ENCODE measurements around the gene LIPG. TPM values are rescaled to one million over a fixed set of nuclear protein-coding genes. Genes with fewer than 3 reads are reported as not detected.
A peak's percentile ranks its signal among the peaks of the same experiment; 100 is the strongest.
"Not testable (repeated sequence)": the region's sequence is repeated elsewhere in the genome, so short reads cannot be mapped to it uniquely, and the experiment has no call there.

LIPG gene
- 32.9 TPM for polyA plus RNA-seq
- long read RNA-seq, donor 1, full-length matches to known transcripts, result 15 of 15 reads
- long read RNA-seq, donor 1, partial matches to known transcripts, result 0 of 15 reads
- long read RNA-seq, donor 1, other reads (novel, unspliced or antisense), result 0 of 15 reads
- long read RNA-seq, donor 2, full-length matches to known transcripts, result 35 of 35 reads
- long read RNA-seq, donor 2, partial matches to known transcripts, result 0 of 35 reads
- long read RNA-seq, donor 2, other reads (novel, unspliced or antisense), result 0 of 35 reads
- long read RNA-seq, donor 3, result 0 reads
- long read RNA-seq, donor 4, partial matches to known transcripts, result 0 of 2 reads
- long read RNA-seq, donor 4, other reads (novel, unspliced or antisense), result 0 of 2 reads
- long read RNA-seq, donor 5, full-length matches to known transcripts, result 9 of 9 reads
- long read RNA-seq, donor 5, partial matches to known transcripts, result 0 of 9 reads
- long read RNA-seq, donor 5, other reads (novel, unspliced or antisense), result 0 of 9 reads
- long read RNA-seq, donor 6, full-length matches to known transcripts, result 31 of 31 reads
- long read RNA-seq, donor 6, partial matches to known transcripts, result 0 of 31 reads
- long read RNA-seq, donor 6, other reads (novel, unspliced or antisense), result 0 of 31 reads
- long read RNA-seq, donor 7, full-length matches to known transcripts, result 14 of 14 reads
- long read RNA-seq, donor 7, partial matches to known transcripts, result 0 of 14 reads
- long read RNA-seq, donor 7, other reads (novel, unspliced or antisense), result 0 of 14 reads
- long read RNA-seq, donor 8, full-length matches to known transcripts, result 25 of 25 reads
- long read RNA-seq, donor 8, partial matches to known transcripts, result 0 of 25 reads
- long read RNA-seq, donor 8, other reads (novel, unspliced or antisense), result 0 of 25 reads
- long read RNA-seq, donor 9, full-length matches to known transcripts, result 17 of 17 reads
- long read RNA-seq, donor 9, partial matches to known transcripts, result 0 of 17 reads
- long read RNA-seq, donor 9, other reads (novel, unspliced or antisense), result 0 of 17 reads
- long read RNA-seq, donor 10, full-length matches to known transcripts, result 13 of 13 reads
- long read RNA-seq, donor 10, partial matches to known transcripts, result 0 of 13 reads
- long read RNA-seq, donor 10, other reads (novel, unspliced or antisense), result 0 of 13 reads
- long read RNA-seq, donor 11, full-length matches to known transcripts, result 13 of 13 reads
- long read RNA-seq, donor 11, partial matches to known transcripts, result 0 of 13 reads
- long read RNA-seq, donor 11, other reads (novel, unspliced or antisense), result 0 of 13 reads

- H3K9me3 ChIP-seq (ENCODE audit: control insufficient read depth, low read depth, low read length), result no peaks in the 10 kb centered on the region
- peak within 1 kb of the TSS; percentile 74 for H3K27ac ChIP-seq (ENCODE audit: low read length)
- DNase-seq, result peak; percentile 91 to 94
- no CpG with 5 or more reads among the region's 67 CpGs for WGBS (ENCODE audit: insufficient coverage, low lambda C conversion rate)
- H3K27me3 ChIP-seq (ENCODE audit: control insufficient read depth, insufficient read depth, low read length), result peaks cover 19% of the 10 kb centered on the region
- H3K4me3 ChIP-seq (ENCODE audit: low read length), result peak within 1 kb of the TSS; percentile 90
- peaks cover 14% of the 10 kb centered on the region for H3K36me3 ChIP-seq (ENCODE audit: control insufficient read depth, insufficient read depth, low read length)
- H3K4me1 ChIP-seq (ENCODE audit: control insufficient read depth, insufficient read depth, low read length), result peaks cover 8% of the 10 kb centered on the region
These were observed at the start of gene LIPG for GRCh38 chr18:49561289-49562193. Gene LIPG, plus strand, starts transcription at chr18:49562057. Its CDS starts 252 bp downstream, at chr18:49562309.

- not testable (repeated sequence) for DNase-seq; H3K4me1 ChIP-seq (ENCODE audit: control insufficient read depth, insufficient read depth, low read length); H3K9me3 ChIP-seq (ENCODE audit: control insufficient read depth, low read depth, low read length); H3K36me3 ChIP-seq (ENCODE audit: control insufficient read depth, insufficient read depth, low read length); H3K27ac ChIP-seq (ENCODE audit: low read length); H3K4me3 ChIP-seq (ENCODE audit: low read length); H3K27me3 ChIP-seq (ENCODE audit: control insufficient read depth, insufficient read depth, low read length)
- 80% methylated on average over 1 of the region's 8 CpGs for WGBS (ENCODE audit: insufficient coverage, low lambda C conversion rate)
These were observed 49.0 kb upstream of the LIPG start for GRCh38 chr18:49512876-49513275.

DNA sequence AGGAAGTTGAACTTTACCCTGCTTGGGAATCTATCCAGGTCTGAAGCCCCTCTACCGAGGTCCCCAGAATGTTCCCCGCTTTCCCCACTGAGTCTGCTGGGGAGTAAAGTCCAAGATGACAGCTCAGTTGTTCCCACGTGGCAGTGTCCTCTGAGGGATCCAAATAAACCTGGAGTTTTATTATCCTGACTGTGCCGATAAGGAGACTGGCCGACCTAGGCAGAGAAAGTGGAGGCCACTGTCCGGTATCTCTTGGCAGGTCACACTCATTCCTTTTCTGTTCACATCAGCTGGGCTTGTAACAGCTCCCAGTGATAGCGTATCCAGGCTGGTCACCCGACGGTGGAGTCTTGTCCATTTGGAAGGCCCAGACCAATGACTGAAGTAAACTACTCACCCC is 47.3 kb upstream of the LIPG start:
- peak; percentile 88 to 94 for DNase-seq
- no CpG with 5 or more reads among the region's 9 CpGs for WGBS (ENCODE audit: insufficient coverage, low lambda C conversion rate)

DNA sequence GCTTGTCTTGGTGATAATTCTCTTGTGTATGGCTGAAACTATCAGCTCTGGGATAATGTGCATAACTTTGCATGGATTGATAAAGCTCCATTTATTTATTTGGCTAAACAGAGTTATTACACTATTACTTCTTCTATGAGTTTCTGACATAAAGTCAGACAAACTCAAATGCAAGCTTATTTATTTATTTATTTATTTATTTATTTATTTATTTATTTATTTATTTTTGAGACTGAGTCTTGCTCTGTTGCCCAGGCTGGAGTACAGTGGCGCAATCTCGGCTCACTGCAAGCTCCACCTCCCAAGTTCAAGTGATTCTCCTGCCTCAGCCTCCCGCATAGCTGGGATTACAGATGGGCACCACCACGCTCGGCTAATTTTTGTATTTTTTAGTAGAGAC is 46.9 kb upstream of the LIPG start:
- peak overlapping the region; percentile 6 for H3K27ac ChIP-seq (ENCODE audit: low read length)
- 50% methylated on average over 2 of the region's 5 CpGs for WGBS (ENCODE audit: insufficient coverage, low lambda C conversion rate)

More for the DNA sequence above, 47.3 kb upstream of the LIPG start:
- Histone ChIP-seq H3K36me3 (ENCODE audit: control insufficient read depth, insufficient read depth, low read length) (no peaks in the 10 kb centered on the region), H3K4me1 (ENCODE audit: control insufficient read depth, insufficient read depth, low read length) (no peaks in the 10 kb centered on the region), H3K9me3 (ENCODE audit: control insufficient read depth, low read depth, low read length) (no peaks in the 10 kb centered on the region), H3K4me3 (ENCODE audit: low read length) (no peak overlapping the region), H3K27me3 (ENCODE audit: control insufficient read depth, insufficient read depth, low read length) (no peaks in the 10 kb centered on the region), H3K27ac (ENCODE audit: low read length) (peak overlapping the region; percentile 24)

GRCh38 chr18:49515516-49515915 is 46.3 kb upstream of the LIPG start:
- H3K4me3 ChIP-seq (ENCODE audit: low read length), result no peak overlapping the region
- H3K27me3 ChIP-seq (ENCODE audit: control insufficient read depth, insufficient read depth, low read length), result no peaks in the 10 kb centered on the region
- H3K9me3 ChIP-seq (ENCODE audit: control insufficient read depth, low read depth, low read length), result no peaks in the 10 kb centered on the region
- no peaks in the 10 kb centered on the region for H3K4me1 ChIP-seq (ENCODE audit: control insufficient read depth, insufficient read depth, low read length)
- DNase-seq, result no peak
- no peaks in the 10 kb centered on the region for H3K36me3 ChIP-seq (ENCODE audit: control insufficient read depth, insufficient read depth, low read length)
- WGBS (ENCODE audit: insufficient coverage, low lambda C conversion rate), result no CpG with 5 or more reads among the region's 3 CpGs
- no peak overlapping the region for H3K27ac ChIP-seq (ENCODE audit: low read length)

More for the DNA sequence above, 46.9 kb upstream of the LIPG start:
- not testable (repeated sequence) for H3K36me3 ChIP-seq (ENCODE audit: control insufficient read depth, insufficient read depth, low read length); H3K9me3 ChIP-seq (ENCODE audit: control insufficient read depth, low read depth, low read length); DNase-seq; H3K4me1 ChIP-seq (ENCODE audit: control insufficient read depth, insufficient read depth, low read length); H3K4me3 ChIP-seq (ENCODE audit: low read length); H3K27me3 ChIP-seq (ENCODE audit: control insufficient read depth, insufficient read depth, low read length)

- Histone ChIP-seq H3K36me3 (ENCODE audit: control insufficient read depth, insufficient read depth, low read length) (no peaks in the 10 kb centered on the region), H3K27ac (ENCODE audit: low read length) (no peak overlapping the region), H3K27me3 (ENCODE audit: control insufficient read depth, insufficient read depth, low read length) (no peaks in the 10 kb centered on the region), H3K4me3 (ENCODE audit: low read length) (no peak overlapping the region), H3K9me3 (ENCODE audit: control insufficient read depth, low read depth, low read length) (no peaks in the 10 kb centered on the region), H3K4me1 (ENCODE audit: control insufficient read depth, insufficient read depth, low read length) (no peaks in the 10 kb centered on the region)
- WGBS (ENCODE audit: insufficient coverage, low lambda C conversion rate), result no CpG with 5 or more reads among the region's 2 CpGs
- DNase-seq, result no peak
These were observed 44.4 kb upstream of the LIPG start for GRCh38 chr18:49517483-49517882.

DNA sequence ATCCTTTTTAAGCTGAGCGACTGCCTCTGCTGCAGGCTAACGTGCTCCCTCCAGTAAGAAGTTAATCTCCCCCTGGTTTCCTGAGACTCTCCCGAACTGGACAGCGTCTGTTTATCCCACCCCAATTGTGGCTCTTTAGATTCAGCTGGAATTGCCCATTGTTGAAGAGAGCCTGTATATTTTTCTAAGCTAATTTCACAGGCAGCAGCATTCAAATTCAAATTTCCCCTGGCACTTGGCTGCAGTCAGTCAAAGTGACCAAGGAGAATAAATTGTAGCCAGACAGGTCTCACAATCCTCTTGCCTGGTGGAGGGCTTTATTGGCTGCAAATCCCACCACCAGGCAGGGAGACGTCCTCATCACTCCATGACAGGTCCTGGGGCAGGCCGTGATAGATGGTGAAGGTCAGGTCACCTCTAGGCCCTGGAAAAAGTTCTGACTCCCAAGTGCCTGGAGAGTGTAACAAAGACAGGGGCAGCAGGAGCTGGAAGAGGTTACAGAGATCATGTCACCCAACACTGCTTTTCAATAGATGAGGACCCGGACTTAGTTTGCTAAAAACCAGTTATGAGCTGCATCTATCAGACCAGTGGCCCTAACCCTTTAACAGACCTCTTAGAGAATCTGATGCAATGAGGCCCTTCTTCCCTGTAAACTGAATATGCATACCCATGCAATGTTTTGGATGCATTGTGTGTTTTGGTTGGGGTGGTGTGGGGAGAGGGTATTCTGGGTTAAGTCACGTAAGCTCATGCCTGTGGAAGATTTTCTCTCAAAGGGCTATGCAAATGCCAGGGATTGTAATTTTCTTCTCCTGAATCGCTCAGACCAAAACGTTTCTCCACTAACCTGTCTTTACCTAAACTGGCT is 42.5 kb upstream of the LIPG start:
- 94% methylated on average over 2 of the region's 10 CpGs for whole genome bisulfite sequencing (ENCODE audit: insufficient coverage, low lambda C conversion rate)
- no peak overlapping the region for H3K4me3 ChIP-seq (ENCODE audit: low read length)
- no peak for DNase-seq
- H3K36me3 ChIP-seq (ENCODE audit: control insufficient read depth, insufficient read depth, low read length), result no peaks in the 10 kb centered on the region
- no peak overlapping the region for H3K27ac ChIP-seq (ENCODE audit: low read length)
- no peaks in the 10 kb centered on the region for H3K4me1 ChIP-seq (ENCODE audit: control insufficient read depth, insufficient read depth, low read length)
- no peaks in the 10 kb centered on the region for H3K9me3 ChIP-seq (ENCODE audit: control insufficient read depth, low read depth, low read length)
- no peaks in the 10 kb centered on the region for H3K27me3 ChIP-seq (ENCODE audit: control insufficient read depth, insufficient read depth, low read length)

DNA sequence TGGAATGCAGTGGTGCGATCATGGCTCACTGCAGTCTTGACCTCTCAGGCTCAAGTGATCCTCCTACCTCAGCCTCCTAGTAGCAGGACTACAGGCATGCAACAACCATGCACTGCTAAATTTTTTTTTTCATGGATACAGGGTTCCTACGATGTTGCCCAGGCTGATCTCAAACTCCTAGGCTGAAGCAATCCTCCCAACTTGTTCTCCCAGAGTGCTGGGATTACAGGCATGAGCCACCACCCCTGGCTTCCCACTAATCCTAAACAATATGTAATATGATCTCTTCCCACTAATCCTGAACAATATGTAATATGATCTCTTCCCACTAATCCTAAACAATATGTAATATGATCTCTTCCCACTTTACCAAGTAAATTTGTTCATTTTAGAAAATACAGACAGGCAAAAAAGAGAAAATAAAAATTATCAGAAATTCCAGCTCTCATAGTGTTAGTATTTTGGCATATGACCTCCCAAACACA is 41.2 kb upstream of the LIPG start:
- Histone ChIP-seq H3K36me3 (ENCODE audit: control insufficient read depth, insufficient read depth, low read length) (no peaks in the 10 kb centered on the region), H3K27ac (ENCODE audit: low read length) (no peak overlapping the region), H3K27me3 (ENCODE audit: control insufficient read depth, insufficient read depth, low read length) (no peaks in the 10 kb centered on the region), H3K4me3 (ENCODE audit: low read length) (no peak overlapping the region), H3K4me1 (ENCODE audit: control insufficient read depth, insufficient read depth, low read length) (no peaks in the 10 kb centered on the region), H3K9me3 (ENCODE audit: control insufficient read depth, low read depth, low read length) (no peaks in the 10 kb centered on the region)
- DNase-seq, result no peak
- WGBS (ENCODE audit: insufficient coverage, low lambda C conversion rate), result no CpG with 5 or more reads among the region's 2 CpGs

Measured in large intestine (tissue), 12 donors.